Retina (tissue), 1 donor: ENCODE results near the gene COL6A6.

Experiments
- DNase-seq: peaks from one replicate; pipeline ENCODE4 v3.0.0-alpha.2; 2016

The COL6A6 gene, protein sequence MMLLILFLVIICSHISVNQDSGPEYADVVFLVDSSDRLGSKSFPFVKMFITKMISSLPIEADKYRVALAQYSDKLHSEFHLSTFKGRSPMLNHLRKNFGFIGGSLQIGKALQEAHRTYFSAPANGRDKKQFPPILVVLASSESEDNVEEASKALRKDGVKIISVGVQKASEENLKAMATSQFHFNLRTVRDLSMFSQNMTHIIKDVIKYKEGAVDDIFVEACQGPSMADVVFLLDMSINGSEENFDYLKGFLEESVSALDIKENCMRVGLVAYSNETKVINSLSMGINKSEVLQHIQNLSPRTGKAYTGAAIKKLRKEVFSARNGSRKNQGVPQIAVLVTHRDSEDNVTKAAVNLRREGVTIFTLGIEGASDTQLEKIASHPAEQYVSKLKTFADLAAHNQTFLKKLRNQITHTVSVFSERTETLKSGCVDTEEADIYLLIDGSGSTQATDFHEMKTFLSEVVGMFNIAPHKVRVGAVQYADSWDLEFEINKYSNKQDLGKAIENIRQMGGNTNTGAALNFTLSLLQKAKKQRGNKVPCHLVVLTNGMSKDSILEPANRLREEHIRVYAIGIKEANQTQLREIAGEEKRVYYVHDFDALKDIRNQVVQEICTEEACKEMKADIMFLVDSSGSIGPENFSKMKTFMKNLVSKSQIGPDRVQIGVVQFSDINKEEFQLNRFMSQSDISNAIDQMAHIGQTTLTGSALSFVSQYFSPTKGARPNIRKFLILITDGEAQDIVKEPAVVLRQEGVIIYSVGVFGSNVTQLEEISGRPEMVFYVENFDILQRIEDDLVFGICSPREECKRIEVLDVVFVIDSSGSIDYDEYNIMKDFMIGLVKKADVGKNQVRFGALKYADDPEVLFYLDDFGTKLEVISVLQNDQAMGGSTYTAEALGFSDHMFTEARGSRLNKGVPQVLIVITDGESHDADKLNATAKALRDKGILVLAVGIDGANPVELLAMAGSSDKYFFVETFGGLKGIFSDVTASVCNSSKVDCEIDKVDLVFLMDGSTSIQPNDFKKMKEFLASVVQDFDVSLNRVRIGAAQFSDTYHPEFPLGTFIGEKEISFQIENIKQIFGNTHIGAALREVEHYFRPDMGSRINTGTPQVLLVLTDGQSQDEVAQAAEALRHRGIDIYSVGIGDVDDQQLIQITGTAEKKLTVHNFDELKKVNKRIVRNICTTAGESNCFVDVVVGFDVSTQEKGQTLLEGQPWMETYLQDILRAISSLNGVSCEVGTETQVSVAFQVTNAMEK (N-terminal part only)

GRCh38 chr3:130516645-130517512 is at the start of gene COL6A6:
TSS of gene COL6A6 (plus strand) at chr3:130517177. CDS start at chr3:130560365, 43,188 bp downstream.
- peak; percentile 54 for DNase-seq

GRCh38 chr3:130468311-130468710 is 48.7 kb upstream of the COL6A6 start:
- no peak for DNase-seq

GRCh38 chr3:130470126-130470525 is 46.9 kb upstream of the COL6A6 start:
- DNase-seq = no peak

- DNase-seq = no peak
Measured at GRCh38 chr3:130473416-130473815, 43.6 kb upstream of the COL6A6 start.

- DNase-seq = peak; percentile 35
Measured at GRCh38 chr3:130480736-130481135, 36.2 kb upstream of the COL6A6 start.

DNA sequence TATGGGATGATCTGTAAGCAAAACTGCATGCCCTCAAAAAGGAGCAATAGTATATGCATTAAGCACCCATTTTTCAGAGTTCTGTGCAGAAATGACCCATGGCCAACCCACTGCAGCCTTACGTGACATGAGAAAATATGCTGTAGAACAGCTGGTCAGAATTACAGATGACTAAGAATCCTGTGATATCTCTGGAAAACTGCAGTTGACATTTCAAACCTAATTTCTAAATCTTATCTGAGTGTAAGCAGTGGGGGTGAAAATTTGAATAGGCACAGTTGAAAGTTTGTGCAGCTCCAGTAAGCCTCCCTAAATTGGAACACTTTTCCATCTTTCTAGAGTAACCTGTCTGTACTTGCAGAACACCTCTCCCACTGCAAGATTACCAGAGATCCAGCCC is 28.7 kb upstream of the COL6A6 start:
- no peak for DNase-seq

DNA sequence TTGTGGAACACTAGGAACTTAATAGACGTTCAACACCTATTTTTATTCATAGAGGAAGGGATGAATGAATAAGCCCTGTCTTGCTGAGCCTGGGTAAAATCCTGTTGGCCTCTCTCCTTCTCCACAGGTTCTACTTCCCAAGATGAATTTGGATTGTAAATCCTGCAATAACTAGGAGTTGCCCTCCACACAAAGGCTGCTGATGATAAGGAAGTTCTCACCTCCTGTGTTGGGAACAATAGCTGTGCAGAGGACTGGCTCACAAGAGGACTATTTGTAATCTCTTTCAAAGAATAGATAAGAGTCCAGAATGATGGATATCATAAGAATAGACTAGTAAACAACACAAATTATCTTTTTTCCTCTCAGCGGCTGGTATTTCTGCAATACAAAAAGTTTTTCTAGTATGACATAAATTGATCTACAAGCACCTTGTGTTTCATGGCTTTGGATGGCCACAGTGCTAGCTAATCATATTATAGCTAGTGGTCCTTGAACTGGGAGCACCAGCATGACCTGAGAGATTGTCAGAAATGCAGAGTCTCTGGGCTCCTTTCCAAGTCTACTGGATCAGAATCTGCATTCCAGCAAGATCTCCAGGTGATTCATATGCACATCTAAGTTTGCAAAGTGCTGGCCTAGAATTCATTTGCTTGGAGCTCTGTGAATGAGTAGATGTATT is 28.1 kb upstream of the COL6A6 start:
- DNase-seq = no peak

DNA sequence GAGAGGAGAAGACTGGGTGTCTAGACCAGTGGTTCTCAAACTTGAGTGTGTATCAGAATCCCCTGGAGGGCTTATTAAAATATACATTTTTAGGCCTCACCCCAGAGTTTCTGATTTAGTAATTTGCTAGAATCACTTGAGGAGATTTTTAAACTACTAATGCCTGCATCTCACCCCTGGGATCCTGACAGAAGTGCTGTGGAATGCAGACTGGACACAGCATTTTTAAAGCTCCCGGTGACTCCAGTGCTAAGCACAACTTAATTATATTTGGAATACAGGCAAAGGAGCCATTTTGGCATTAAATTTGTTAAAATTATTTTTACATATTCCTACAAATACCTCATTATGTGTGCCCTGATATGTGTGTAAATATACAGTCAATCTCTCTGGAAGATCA is 26.7 kb upstream of the COL6A6 start:
- no peak for DNase-seq

DNA sequence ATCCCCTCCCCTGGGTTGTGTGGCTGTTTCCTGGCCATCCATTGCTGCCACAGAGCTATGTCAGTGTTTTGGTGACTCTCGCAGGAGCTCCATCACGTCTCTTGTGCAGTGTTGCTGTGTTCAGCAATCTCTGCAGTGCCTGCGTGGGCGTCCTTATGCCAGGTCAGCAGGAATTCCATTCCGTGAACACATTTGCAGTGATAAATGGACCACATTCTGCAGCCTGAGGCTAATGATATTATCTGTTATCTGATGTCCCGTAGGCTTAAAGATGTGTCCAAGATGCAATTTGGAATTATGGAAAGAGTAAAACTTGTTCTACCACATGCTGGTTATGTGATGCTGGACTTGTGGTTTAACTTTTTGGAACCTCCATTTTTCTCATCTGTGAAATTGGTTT is 25.5 kb upstream of the COL6A6 start:
- DNase-seq = no peak

- no peak for DNase-seq
Measured at GRCh38 chr3:130504701-130505100, 12.3 kb upstream of the COL6A6 start.

GRCh38 chr3:130506031-130506430 is 10.9 kb upstream of the COL6A6 start:
- DNase-seq = no peak

GRCh38 chr3:130507746-130508145 is 9.2 kb upstream of the COL6A6 start:
- no peak for DNase-seq

DNA sequence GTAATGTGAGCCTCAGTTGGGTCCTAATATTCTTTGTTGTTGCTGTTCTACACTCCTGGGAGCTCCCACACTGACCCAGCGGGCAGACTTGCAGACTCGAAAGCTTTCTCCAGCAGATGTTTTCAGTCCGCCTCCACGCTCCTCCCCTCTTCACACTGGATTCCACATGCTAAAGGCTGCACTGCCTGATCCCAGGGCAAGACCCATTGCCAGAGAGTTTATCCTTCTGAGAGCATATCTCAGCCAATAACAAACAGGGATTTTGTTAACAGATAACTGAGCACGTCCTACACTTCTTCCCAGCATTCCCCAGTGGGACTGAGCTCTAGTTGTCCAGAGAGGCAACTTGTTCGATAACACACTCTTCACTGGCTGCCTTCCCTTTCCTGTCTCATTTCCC is 8.0 kb upstream of the COL6A6 start:
- DNase-seq = peak; percentile 43

- DNase-seq = no peak
Measured at GRCh38 chr3:130514681-130515080, 2.3 kb upstream of the COL6A6 start.

GRCh38 chr3:130515755-130516154 is 1.2 kb upstream of the COL6A6 start:
- DNase-seq = no peak

DNA sequence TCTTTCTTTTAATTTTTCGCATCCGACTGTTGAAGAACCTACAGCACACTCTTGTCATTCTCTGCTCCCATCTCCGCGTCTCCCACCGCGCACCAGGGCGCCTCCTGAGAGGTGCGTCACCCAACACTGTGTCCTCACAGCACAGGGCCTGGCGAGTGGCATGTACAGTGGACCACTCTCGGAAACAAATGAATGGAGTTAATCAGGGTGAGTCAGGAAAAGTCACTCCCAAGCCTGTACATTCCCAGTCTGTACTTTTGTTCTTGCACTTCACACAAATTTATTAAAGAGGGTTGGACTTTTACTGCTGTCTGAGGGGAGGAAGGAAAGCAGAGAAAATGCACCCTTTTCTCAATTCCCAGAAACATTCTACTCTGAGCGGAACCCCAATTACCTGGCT is 625 bp downstream of the COL6A6 start:
- no peak for DNase-seq

GRCh38 chr3:130519754-130520153 is 2.8 kb downstream of the COL6A6 start:
- DNase-seq = no peak

GRCh38 chr3:130522399-130522798 is 5.4 kb downstream of the COL6A6 start:
- DNase-seq = no peak

DNA sequence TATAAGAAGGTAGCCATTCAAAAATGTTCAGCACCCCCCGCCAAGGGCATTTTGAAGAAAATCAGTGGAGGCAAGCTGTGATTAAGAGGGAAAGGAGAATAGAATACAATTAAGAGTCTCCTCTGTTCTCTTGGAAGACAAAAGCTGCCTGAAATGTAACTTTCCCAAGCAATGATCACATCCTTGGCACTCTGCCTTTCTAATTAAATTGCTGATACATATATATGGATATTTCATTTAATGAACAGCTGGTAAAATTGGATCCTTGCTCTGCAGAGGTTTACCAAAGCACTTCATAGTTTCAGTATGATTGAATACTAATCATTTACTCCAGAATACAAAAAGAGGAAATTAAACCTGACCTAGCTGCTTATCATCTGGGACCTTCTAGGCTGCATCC is 10.4 kb downstream of the COL6A6 start:
- DNase-seq = peak; percentile 35

DNA sequence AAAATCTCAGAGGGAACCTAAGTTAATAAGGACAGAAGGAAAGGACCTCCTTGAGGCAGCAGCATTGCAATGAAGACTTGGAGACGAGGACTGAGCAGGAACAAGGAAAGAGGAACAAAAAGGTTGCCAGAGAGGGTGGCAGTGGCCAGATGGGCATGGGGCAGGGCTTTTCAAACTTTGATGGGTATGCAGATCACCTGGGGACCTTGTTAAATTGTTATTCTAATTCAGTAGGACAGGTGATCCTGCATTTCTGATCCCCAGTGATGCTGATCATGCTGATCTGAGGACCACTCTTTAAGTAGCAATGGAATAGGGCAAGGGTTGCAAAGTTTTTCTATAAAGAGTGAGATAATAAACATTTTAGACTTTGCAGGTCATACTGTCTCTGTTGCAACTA is 11.1 kb downstream of the COL6A6 start:
- no peak for DNase-seq

DNA sequence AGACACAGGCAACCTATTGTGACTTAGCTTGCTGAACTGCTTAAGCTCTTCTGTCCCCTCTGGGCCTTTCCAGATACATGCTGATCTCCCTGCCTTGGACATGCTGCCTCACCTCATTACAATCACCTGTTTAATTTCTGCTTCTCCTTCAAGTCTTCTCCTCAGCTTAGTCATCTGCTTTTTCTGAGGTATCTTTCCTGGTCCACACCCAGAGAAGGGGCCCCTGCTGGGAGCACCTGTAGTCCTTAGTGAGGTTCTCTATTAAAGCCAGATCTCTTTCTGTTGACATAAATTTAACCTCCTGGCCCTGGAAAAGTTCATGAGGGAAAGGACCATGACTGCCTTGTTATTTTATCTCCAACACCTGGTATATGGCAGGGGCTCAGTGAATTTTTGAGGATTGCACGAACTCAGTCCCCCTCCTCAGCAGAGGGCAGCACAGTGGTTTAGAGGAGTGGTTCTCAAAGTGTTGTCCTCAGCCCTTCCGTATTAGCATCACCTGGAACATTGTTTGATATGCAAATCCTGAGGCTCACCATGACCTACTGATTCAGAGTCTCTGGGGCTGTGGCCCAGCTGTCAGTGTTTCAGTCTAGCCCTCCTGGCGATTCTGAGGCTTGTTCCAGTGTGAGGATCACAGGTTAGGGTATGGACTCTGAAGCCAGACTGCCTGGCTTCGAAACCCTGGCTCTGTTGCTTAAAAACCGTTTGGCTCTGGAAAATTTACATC is 12.7 kb downstream of the COL6A6 start:
- DNase-seq = no peak
